ENCODE measurements around the gene HOXA5. TPM values are rescaled to one million over a fixed set of nuclear protein-coding genes. Genes with fewer than 3 reads are reported as not detected.

The HOXA5 gene
- total RNA-seq, 1 donor from 2014 or later = 22.0 TPM

- H3K4me1 ChIP-seq = peaks cover 12 to 31% of the 10 kb centered on the region in 2 donors
Observed at GRCh38 chr7:27105301-27106031, 38.0 kb downstream of the HOXA5 start.

GRCh38 chr7:27104341-27105058 lies 39.0 kb downstream of the HOXA5 start:
- Histone ChIP-seq H3K9me3 (no peaks in the 10 kb centered on the region), H3K27me3 (no peaks in the 10 kb centered on the region), H3K4me3 (peak overlapping the region; percentile 68 to 79), H3K36me3 (no peaks in the 10 kb centered on the region), H3K27ac (peak overlapping the region; percentile 89 to 97), H3K4me1 (peaks cover 8 to 32% of the 10 kb centered on the region in 2 donors)
- DNase-seq (ENCODE audit: low spot score in 2 of 2) = peak in 1 of 2 donors; percentile 61
- intact Hi-C loops (cut with DNase I) = loop anchor here (2.0 to 5.0 kb wide), 2 partner anchors 18 to 1352 kb away; no protein-coding TSS in a partner anchor
- no peak for TF ChIP-seq CTCF (IDR thresholded peaks at IDR 0.05)

More at GRCh38 chr7:27105301-27106031, 38.0 kb downstream of the HOXA5 start:
- DNase-seq (ENCODE audit: low spot score in 2 of 2) = no peak
- Histone ChIP-seq H3K36me3 (no peaks in the 10 kb centered on the region), H3K27ac (peak overlapping the region; percentile 89 to 97), H3K27me3 (no peaks in the 10 kb centered on the region), H3K4me3 (peak overlapping the region; percentile 46 to 79), H3K9me3 (no peaks in the 10 kb centered on the region)
- intact Hi-C loops (cut with DNase I) = loop anchor here (2.0 kb wide), 1 partner anchor 17 kb away; no protein-coding TSS in a partner anchor
- TF ChIP-seq CTCF (IDR thresholded peaks at IDR 0.05) = no peak

- Histone ChIP-seq H3K4me1 (peaks cover 4 to 27% of the 10 kb centered on the region in 2 donors), H3K36me3 (no peaks in the 10 kb centered on the region), H3K4me3 (peak overlapping the region; percentile 68 to 79), H3K27me3 (no peaks in the 10 kb centered on the region), H3K27ac (peak overlapping the region; percentile 89 to 97), H3K9me3 (no peaks in the 10 kb centered on the region)
- peak in 1 of 2 donors; percentile 71 for DNase-seq (ENCODE audit: low spot score in 2 of 2)
- no peak for TF ChIP-seq CTCF (IDR thresholded peaks at IDR 0.05)
- intact Hi-C loops (cut with DNase I) = loop anchor here (2.0 to 5.0 kb wide), 2 partner anchors 19 to 1351 kb away; no protein-coding TSS in a partner anchor
Observed at GRCh38 chr7:27103489-27104226, 39.8 kb downstream of the HOXA5 start.

GRCh38 chr7:27102581-27103442 lies 40.7 kb downstream of the HOXA5 start, which contains the start of gene HOXA2:
Gene HOXA2, minus strand, starts transcription at chr7:27102683. Its CDS starts 183 bp downstream, at chr7:27102500.
- intact Hi-C loops (cut with DNase I) = loop anchor here (5.0 kb wide), 1 partner anchor 1351 kb away; no protein-coding TSS in a partner anchor
- TF ChIP-seq CTCF (IDR thresholded peaks at IDR 0.05) = no peak
- H3K4me3 ChIP-seq = peak within 1 kb of the TSS; percentile 68 to 79
- peak in 1 of 2 donors; percentile 85 for DNase-seq (ENCODE audit: low spot score in 2 of 2)
- no peaks in the 10 kb centered on the region for H3K27me3 ChIP-seq
- peak within 1 kb of the TSS; percentile 89 to 97 for H3K27ac ChIP-seq
- H3K9me3 ChIP-seq = no peaks in the 10 kb centered on the region
- H3K4me1 ChIP-seq = peaks cover 4 to 27% of the 10 kb centered on the region in 2 donors
- no peaks in the 10 kb centered on the region for H3K36me3 ChIP-seq

Data from ascending aorta (tissue), 2 donors.